IPS DF 6.9 (cell line): ENCODE results near the gene PTPRG.

ENCODE experiments used
- DNase-seq: peaks from one replicate; pipeline ENCODE4 v3.0.0-alpha.2; 2013; ENCODE audit warnings: low read depth, low spot score
- H3K27ac ChIP-seq: one replicate; pipeline ENCODE4 v1.5.1; 2013; ENCODE audit warnings: low read length, control low read depth
- H3K27me3 ChIP-seq: 2 replicates; pipeline ENCODE4 v1.6.1; 2013; ENCODE audit warnings: mild to moderate bottlenecking, low read length; ENCODE audit not compliant: control insufficient read depth, insufficient read depth
- H3K36me3 ChIP-seq: 2 replicates; pipeline ENCODE4 v1.6.1; 2013; ENCODE audit warnings: low read length; ENCODE audit not compliant: control insufficient read depth, insufficient read depth
- H3K4me1 ChIP-seq: 2 replicates; pipeline ENCODE4 v1.6.1; 2013; ENCODE audit warnings: low read length; ENCODE audit not compliant: control insufficient read depth, insufficient read depth
- H3K4me3 ChIP-seq: 2 replicates; pipeline ENCODE4 v1.5.1; 2013; ENCODE audit warnings: mild to moderate bottlenecking, low read length
- H3K9me3 ChIP-seq: 2 replicates; pipeline ENCODE4 v1.6.1; 2013; ENCODE audit warnings: low read length, inconsistent platforms; ENCODE audit not compliant: control insufficient read depth, insufficient read depth
- WGBS: extraction: QIAGEN DNeasy Blood & Tissue Kit; methylation state at CpG from one replicate; pipeline ENCODE4 v1.1.7; 2013; ENCODE audit warnings: mixed read lengths, missing lambda C conversion rate; ENCODE audit not compliant: insufficient read length, insufficient coverage; 5-methylcytosine and 5-hydroxymethylcytosine counted together

The PTPRG gene

GRCh38 chr3:62088472-62089104 lies 527.2 kb downstream of the PTPRG start:
- no CpG with 5 or more reads among the region's 4 CpGs for WGBS
- Histone ChIP-seq H3K27ac (no peak overlapping the region), H3K4me3 (no peak overlapping the region), H3K27me3 (no peaks in the 10 kb centered on the region), H3K36me3 (no peaks in the 10 kb centered on the region), H3K4me1 (no peaks in the 10 kb centered on the region), H3K9me3 (no peaks in the 10 kb centered on the region)
- DNase-seq, result no peak

- Histone ChIP-seq H3K4me3 (no peak overlapping the region), H3K27me3 (no peaks in the 10 kb centered on the region), H3K36me3 (no peaks in the 10 kb centered on the region), H3K4me1 (no peaks in the 10 kb centered on the region), H3K27ac (no peak overlapping the region), H3K9me3 (no peaks in the 10 kb centered on the region)
- DNase-seq, result no peak
- no CpG with 5 or more reads among the region's 2 CpGs for WGBS
Measured at GRCh38 chr3:62090066-62090465, 528.7 kb downstream of the PTPRG start.

GRCh38 chr3:62090519-62090918 lies 529.1 kb downstream of the PTPRG start:
- no peaks in the 10 kb centered on the region for H3K4me1 ChIP-seq

GRCh38 chr3:62093025-62093424 lies 531.7 kb downstream of the PTPRG start:
- Histone ChIP-seq H3K9me3 (no peaks in the 10 kb centered on the region), H3K4me1 (no peaks in the 10 kb centered on the region), H3K36me3 (no peaks in the 10 kb centered on the region), H3K27me3 (no peaks in the 10 kb centered on the region), H3K27ac (no peak overlapping the region), H3K4me3 (no peak overlapping the region)
- DNase-seq, result no peak
- WGBS, result no CpG with 5 or more reads among the region's 8 CpGs

More at GRCh38 chr3:62090519-62090918, 529.1 kb downstream of the PTPRG start:
- H3K9me3 ChIP-seq, result no peaks in the 10 kb centered on the region
- no peak for DNase-seq
- no peaks in the 10 kb centered on the region for H3K36me3 ChIP-seq
- no CpG with 5 or more reads among the region's 5 CpGs for whole genome bisulfite sequencing
- H3K27ac ChIP-seq, result no peak overlapping the region
- H3K4me3 ChIP-seq, result no peak overlapping the region
- H3K27me3 ChIP-seq, result no peaks in the 10 kb centered on the region

- H3K36me3 ChIP-seq, result no peaks in the 10 kb centered on the region
- no peaks in the 10 kb centered on the region for H3K4me1 ChIP-seq
- no peaks in the 10 kb centered on the region for H3K27me3 ChIP-seq
- H3K4me3 ChIP-seq, result no peak overlapping the region
- H3K9me3 ChIP-seq, result no peaks in the 10 kb centered on the region
- H3K27ac ChIP-seq, result no peak overlapping the region
- WGBS, result no CpG with 5 or more reads among the region's 5 CpGs
- no peak for DNase-seq
Measured at GRCh38 chr3:62094461-62094860, 533.1 kb downstream of the PTPRG start.

GRCh38 chr3:62095080-62095479 lies 533.7 kb downstream of the PTPRG start:
- H3K9me3 ChIP-seq, result no peaks in the 10 kb centered on the region
- H3K4me1 ChIP-seq, result no peaks in the 10 kb centered on the region
- WGBS, result no CpG with 5 or more reads among the region's 7 CpGs
- H3K27me3 ChIP-seq, result no peaks in the 10 kb centered on the region
- H3K27ac ChIP-seq, result no peak overlapping the region
- no peak for DNase-seq
- no peaks in the 10 kb centered on the region for H3K36me3 ChIP-seq
- H3K4me3 ChIP-seq, result no peak overlapping the region

GRCh38 chr3:62095756-62096155 lies 534.4 kb downstream of the PTPRG start:
- Histone ChIP-seq H3K4me3 (no peak overlapping the region), H3K4me1 (no peaks in the 10 kb centered on the region), H3K9me3 (no peaks in the 10 kb centered on the region), H3K27ac (no peak overlapping the region), H3K36me3 (no peaks in the 10 kb centered on the region), H3K27me3 (no peaks in the 10 kb centered on the region)
- WGBS, result no CpG with 5 or more reads among the region's 2 CpGs
- DNase-seq, result no peak

GRCh38 chr3:62096521-62096920 lies 535.1 kb downstream of the PTPRG start:
- H3K4me3 ChIP-seq, result no peak overlapping the region
- H3K4me1 ChIP-seq, result no peaks in the 10 kb centered on the region
- H3K9me3 ChIP-seq, result no peaks in the 10 kb centered on the region
- no peaks in the 10 kb centered on the region for H3K27me3 ChIP-seq
- DNase-seq, result no peak
- H3K27ac ChIP-seq, result no peak overlapping the region
- WGBS, result no CpG with 5 or more reads among the region's 1 CpG
- H3K36me3 ChIP-seq, result no peaks in the 10 kb centered on the region

- no peak for DNase-seq
- no CpG with 5 or more reads among the region's 9 CpGs for WGBS
- no peak overlapping the region for H3K4me3 ChIP-seq
Measured at GRCh38 chr3:62097121-62097520, 535.8 kb downstream of the PTPRG start.

GRCh38 chr3:62098646-62099365 lies 537.4 kb downstream of the PTPRG start:
- H3K27ac ChIP-seq, result no peak overlapping the region
- no peak overlapping the region for H3K4me3 ChIP-seq
- H3K36me3 ChIP-seq, result no peaks in the 10 kb centered on the region
- DNase-seq, result no peak
- no CpG with 5 or more reads among the region's 4 CpGs for WGBS
- no peaks in the 10 kb centered on the region for H3K9me3 ChIP-seq
- no peaks in the 10 kb centered on the region for H3K4me1 ChIP-seq
- no peaks in the 10 kb centered on the region for H3K27me3 ChIP-seq

More at GRCh38 chr3:62097121-62097520, 535.8 kb downstream of the PTPRG start:
- H3K27me3 ChIP-seq, result no peaks in the 10 kb centered on the region
- no peak overlapping the region for H3K27ac ChIP-seq
- no peaks in the 10 kb centered on the region for H3K4me1 ChIP-seq
- H3K36me3 ChIP-seq, result no peaks in the 10 kb centered on the region
- no peaks in the 10 kb centered on the region for H3K9me3 ChIP-seq
